ENCODE measurements around the gene ZNF79.

ZNF79 gene

GRCh38 chr9:127398715-127399400, 25.3 kb upstream of the ZNF79 start:
- DNase-seq: no peak

- DNase-seq: no peak
Measured at GRCh38 chr9:127399736-127400269, 24.4 kb upstream of the ZNF79 start.

- no peak for DNase-seq
Measured at GRCh38 chr9:127402401-127403090, 21.6 kb upstream of the ZNF79 start.

GRCh38 chr9:127403507-127404192, 20.5 kb upstream of the ZNF79 start:
- no peak for DNase-seq

- DNase-seq: no peak
Measured at GRCh38 chr9:127404631-127405030, 19.6 kb upstream of the ZNF79 start.

- DNase-seq: no peak
Measured at GRCh38 chr9:127405344-127406125, 18.6 kb upstream of the ZNF79 start.

- no peak for DNase-seq
Measured at GRCh38 chr9:127406799-127407491, 17.2 kb upstream of the ZNF79 start.

GRCh38 chr9:127407492-127407843, 16.7 kb upstream of the ZNF79 start:
- DNase-seq: no peak

- DNase-seq: no peak
Measured at GRCh38 chr9:127411122-127411521, 13.1 kb upstream of the ZNF79 start.

GRCh38 chr9:127415141-127415540, 9.0 kb upstream of the ZNF79 start:
- no peak for DNase-seq

- no peak for DNase-seq
Measured at GRCh38 chr9:127415657-127416056, 8.5 kb upstream of the ZNF79 start.

- DNase-seq: no peak
Measured at GRCh38 chr9:127417131-127418036, 6.8 kb upstream of the ZNF79 start.

GRCh38 chr9:127418037-127418471, 6.1 kb upstream of the ZNF79 start:
- DNase-seq: no peak

- no peak for DNase-seq
Measured at GRCh38 chr9:127419348-127419747, 4.8 kb upstream of the ZNF79 start.

- no peak for DNase-seq
Measured at GRCh38 chr9:127421057-127421456, 3.1 kb upstream of the ZNF79 start.

- DNase-seq: no peak
Measured at GRCh38 chr9:127422133-127422782, 1.9 kb upstream of the ZNF79 start.

- DNase-seq: no peak
Measured at GRCh38 chr9:127422787-127423186, 1.4 kb upstream of the ZNF79 start.

GRCh38 chr9:127423476-127423933, 677 bp upstream of the ZNF79 start:
- DNase-seq: no peak

GRCh38 chr9:127424676-127424999, 456 bp downstream of the ZNF79 start:
- peak; percentile 63 for DNase-seq

- DNase-seq: no peak
Measured at GRCh38 chr9:127426756-127427155, 2.6 kb downstream of the ZNF79 start.

- no peak for DNase-seq
Measured at GRCh38 chr9:127428348-127428747, 4.2 kb downstream of the ZNF79 start.

All from NCI-H510A treated with DMSO at 0.1 percent for 48 hours (cell line).